ENCODE results near the gene CBR1. TPM values are rescaled to one million over a fixed set of nuclear protein-coding genes. Genes with fewer than 3 reads are reported as not detected.

Gene CBR1
- total RNA-seq, 1 experiment from 2014 or later, result 27.8 TPM

DNA sequence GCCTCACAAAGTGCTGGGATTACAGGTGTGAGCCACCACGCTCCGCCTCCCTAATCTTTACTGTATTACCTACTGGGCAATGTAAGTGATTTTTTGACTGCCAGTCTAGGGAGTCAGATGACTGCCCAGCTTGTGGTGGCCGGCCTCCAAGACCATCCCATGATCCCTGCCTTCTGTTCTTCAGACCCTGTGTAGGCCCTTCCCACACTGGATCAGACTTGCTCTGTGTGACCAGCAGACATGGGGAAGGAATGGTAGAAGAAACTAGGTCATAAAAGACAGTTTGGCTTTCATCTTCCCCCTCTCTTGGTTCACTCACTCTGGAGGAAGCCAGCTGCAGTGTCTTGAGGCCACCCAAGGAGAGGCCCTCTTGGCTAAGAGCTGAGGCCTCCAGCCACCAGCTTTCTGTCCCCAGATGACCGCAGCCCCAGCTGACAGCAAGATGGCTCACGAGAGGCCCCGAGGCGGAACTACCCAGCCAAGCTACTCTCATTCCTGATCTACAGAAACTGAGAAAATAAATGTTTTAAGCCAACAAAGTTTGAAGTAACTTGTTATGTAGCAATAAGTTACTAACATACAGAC lies 50.6 kb downstream of the CBR1 start:
- Histone ChIP-seq H3K36me3 (ENCODE audit: control insufficient read depth, insufficient read depth, low read length) (no peaks in the 10 kb centered on the region), H3K27ac (ENCODE audit: low read length) (no peak overlapping the region), H3K4me3 (ENCODE audit: low read depth in 2 of 2, low read length in 2 of 2) (no peak overlapping the region), H3K27me3 (ENCODE audit: control insufficient read depth, insufficient read depth, low read length) (no peaks in the 10 kb centered on the region), H3K4me1 (ENCODE audit: control insufficient read depth, insufficient read depth, low read length) (no peaks in the 10 kb centered on the region), H3K9me3 (ENCODE audit: control insufficient read depth, insufficient read depth, low read depth, low read length) (no peaks in the 10 kb centered on the region)
- DNase-seq (ENCODE audit: low read depth, low spot score) (no peak), ATAC-seq (no peak)
- ChIA-PET POLR2A (no interaction called here), CTCF (no interaction called here)
- in situ Hi-C loops (cut with HindIII; ENCODE audit: low pct_unique_long_range_greater_than_20kb, low sequenced_read_pairs) (no loop called here), intact Hi-C loops (cut with micrococcal nuclease; ENCODE audit: unreplicated experiment) (no loop called here)
- TF ChIP-seq TCF7L2 (IDR thresholded peaks at IDR 0.05; ENCODE audit: low read depth, low read length), result no peak
- TF ChIP-seq SIN3A (IDR thresholded peaks at IDR 0.05; ENCODE audit: borderline replicate concordance, insufficient read depth, low read depth, low read length), result no peak
- no peak for TF ChIP-seq POLR2AphosphoS5 (IDR thresholded peaks at IDR 0.05; ENCODE audit: low read depth, low read length)
- TF ChIP-seq, protein P1, sequence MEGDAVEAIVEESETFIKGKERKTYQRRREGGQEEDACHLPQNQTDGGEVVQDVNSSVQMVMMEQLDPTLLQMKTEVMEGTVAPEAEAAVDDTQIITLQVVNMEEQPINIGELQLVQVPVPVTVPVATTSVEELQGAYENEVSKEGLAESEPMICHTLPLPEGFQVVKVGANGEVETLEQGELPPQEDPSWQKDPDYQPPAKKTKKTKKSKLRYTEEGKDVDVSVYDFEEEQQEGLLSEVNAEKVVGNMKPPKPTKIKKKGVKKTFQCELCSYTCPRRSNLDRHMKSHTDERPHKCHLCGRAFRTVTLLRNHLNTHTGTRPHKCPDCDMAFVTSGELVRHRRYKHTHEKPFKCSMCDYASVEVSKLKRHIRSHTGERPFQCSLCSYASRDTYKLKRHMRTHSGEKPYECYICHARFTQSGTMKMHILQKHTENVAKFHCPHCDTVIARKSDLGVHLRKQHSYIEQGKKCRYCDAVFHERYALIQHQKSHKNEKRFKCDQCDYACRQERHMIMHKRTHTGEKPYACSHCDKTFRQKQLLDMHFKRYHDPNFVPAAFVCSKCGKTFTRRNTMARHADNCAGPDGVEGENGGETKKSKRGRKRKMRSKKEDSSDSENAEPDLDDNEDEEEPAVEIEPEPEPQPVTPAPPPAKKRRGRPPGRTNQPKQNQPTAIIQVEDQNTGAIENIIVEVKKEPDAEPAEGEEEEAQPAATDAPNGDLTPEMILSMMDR (IDR thresholded peaks at IDR 0.05), result no peak
- TF ChIP-seq, protein P2, sequence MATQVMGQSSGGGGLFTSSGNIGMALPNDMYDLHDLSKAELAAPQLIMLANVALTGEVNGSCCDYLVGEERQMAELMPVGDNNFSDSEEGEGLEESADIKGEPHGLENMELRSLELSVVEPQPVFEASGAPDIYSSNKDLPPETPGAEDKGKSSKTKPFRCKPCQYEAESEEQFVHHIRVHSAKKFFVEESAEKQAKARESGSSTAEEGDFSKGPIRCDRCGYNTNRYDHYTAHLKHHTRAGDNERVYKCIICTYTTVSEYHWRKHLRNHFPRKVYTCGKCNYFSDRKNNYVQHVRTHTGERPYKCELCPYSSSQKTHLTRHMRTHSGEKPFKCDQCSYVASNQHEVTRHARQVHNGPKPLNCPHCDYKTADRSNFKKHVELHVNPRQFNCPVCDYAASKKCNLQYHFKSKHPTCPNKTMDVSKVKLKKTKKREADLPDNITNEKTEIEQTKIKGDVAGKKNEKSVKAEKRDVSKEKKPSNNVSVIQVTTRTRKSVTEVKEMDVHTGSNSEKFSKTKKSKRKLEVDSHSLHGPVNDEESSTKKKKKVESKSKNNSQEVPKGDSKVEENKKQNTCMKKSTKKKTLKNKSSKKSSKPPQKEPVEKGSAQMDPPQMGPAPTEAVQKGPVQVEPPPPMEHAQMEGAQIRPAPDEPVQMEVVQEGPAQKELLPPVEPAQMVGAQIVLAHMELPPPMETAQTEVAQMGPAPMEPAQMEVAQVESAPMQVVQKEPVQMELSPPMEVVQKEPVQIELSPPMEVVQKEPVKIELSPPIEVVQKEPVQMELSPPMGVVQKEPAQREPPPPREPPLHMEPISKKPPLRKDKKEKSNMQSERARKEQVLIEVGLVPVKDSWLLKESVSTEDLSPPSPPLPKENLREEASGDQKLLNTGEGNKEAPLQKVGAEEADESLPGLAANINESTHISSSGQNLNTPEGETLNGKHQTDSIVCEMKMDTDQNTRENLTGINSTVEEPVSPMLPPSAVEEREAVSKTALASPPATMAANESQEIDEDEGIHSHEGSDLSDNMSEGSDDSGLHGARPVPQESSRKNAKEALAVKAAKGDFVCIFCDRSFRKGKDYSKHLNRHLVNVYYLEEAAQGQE (IDR thresholded peaks at IDR 0.05; ENCODE audit: insufficient read depth in 1 of 2, low read depth in 2 of 2, low read length in 1 of 2), result no peak
- no TSS peak for BruUV-seq (replicated peaks)

Other genes with a start within 250 kb of the CBR1 start
- gene SETD4, start 9.5 kb upstream of the CBR1 start, total RNA-seq (2021; ENCODE audit: unreplicated experiment), result 15.6 TPM
- gene CBR3, start 65.1 kb downstream of the CBR1 start, total RNA-seq (2021; ENCODE audit: unreplicated experiment), result 1.6 TPM
- gene DOP1B, start 86.8 kb downstream of the CBR1 start, total RNA-seq (2021; ENCODE audit: unreplicated experiment), result 31.0 TPM

Measured in Panc1 (cell line).